CD4-positive, alpha-beta T cell (primary cell): ENCODE measurements around the gene NTM. TPM values are rescaled to one million over a fixed set of nuclear protein-coding genes. Genes with fewer than 3 reads are reported as not detected.

ENCODE experiments used
- ATAC-seq: fragments of 200-7000 bp; cut with Tn5 transposase; one replicate; pipeline ENCODE4 v1.10.0; 2022; ENCODE audit warnings: mild to moderate bottlenecking; ENCODE audit not compliant: poor library complexity
- CTCF ChIA-PET: fragments of 350-600 bp; sonication (Branson Sonifier 250); formaldehyde crosslinking; loops from one replicate; lab custom pipeline; 2021; ENCODE audit warnings: antibody characterized with exemption, inconsistent platforms; lab: Charles Lee
- POLR2A ChIA-PET: fragments of 350-600 bp; sonication (Branson Sonifier 250); formaldehyde crosslinking; loops from one replicate; lab custom pipeline; 2021; ENCODE audit warnings: antibody characterized with exemption, inconsistent platforms; lab: Charles Lee
- DNase-seq, 14 experiments: peaks; one replicate each; pipeline ENCODE4 v3.0.0-alpha.2; 2013 to 2020; ENCODE audit warnings: mixed read lengths in 2 of 14
- H3K27ac ChIP-seq, 2 donors: one replicate each; pipeline versions ENCODE4 v1.5.1 to v1.7.0; 2013; ENCODE audit warnings: low read length in 2 of 2, low read depth in 1 of 2, mild to moderate bottlenecking in 1 of 2
- H3K27me3 ChIP-seq, 2 experiments: 1 replicate in 1 of 2; 2 replicates in 1 of 2; pipeline versions ENCODE4 v1.6.1 to v1.7.0; 2013; ENCODE audit warnings: low read length in 2 of 2, control low read depth in 1 of 2, mild to moderate bottlenecking in 1 of 2, moderate library complexity in 1 of 2; ENCODE audit not compliant: insufficient read depth in 2 of 2, control insufficient read depth in 1 of 2
- H3K36me3 ChIP-seq: one replicate; pipeline ENCODE4 v1.6.1; 2013; ENCODE audit warnings: low read length, control low read depth; ENCODE audit not compliant: insufficient read depth
- H3K4me1 ChIP-seq: one replicate; pipeline ENCODE4 v1.6.1; 2013; ENCODE audit warnings: low read length, control low read depth; ENCODE audit not compliant: insufficient read depth
- H3K4me3 ChIP-seq: one replicate; pipeline ENCODE4 v1.5.1; 2013; ENCODE audit warnings: mild to moderate bottlenecking, low read length, moderate library complexity
- H3K9me3 ChIP-seq, 2 experiments: 1 replicate in 1 of 2; 2 replicates in 1 of 2; pipeline versions ENCODE4 v1.6.1 to v1.7.0; 2013; ENCODE audit warnings: low read length in 2 of 2, mild to moderate bottlenecking in 2 of 2, control low read depth in 1 of 2, moderate library complexity in 1 of 2; ENCODE audit not compliant: control insufficient read depth in 1 of 2, insufficient read depth in 1 of 2
- H3K27ac Mint-ChIP-seq: one replicate; pipeline ENCODE4 v1.8.0; 2020; ENCODE audit warnings: mixed read lengths
- H3K27me3 Mint-ChIP-seq: one replicate; pipeline ENCODE4 v1.8.0; 2021; ENCODE audit warnings: mixed read lengths
- H3K36me3 Mint-ChIP-seq: one replicate; pipeline ENCODE4 v1.8.0; 2021; ENCODE audit warnings: low read depth, mixed read lengths
- H3K4me1 Mint-ChIP-seq: one replicate; pipeline ENCODE4 v1.8.0; 2021; ENCODE audit warnings: low read depth, mixed read lengths
- H3K4me3 Mint-ChIP-seq: one replicate; pipeline ENCODE4 v1.8.0; 2020; ENCODE audit warnings: mild to moderate bottlenecking, mixed read lengths
- H3K9me3 Mint-ChIP-seq: one replicate; pipeline ENCODE4 v1.8.0; 2020; ENCODE audit warnings: mixed read lengths
- CTCF ChIP-seq: fragments of 200-600 bp; IDR thresholded peaks from one replicate; pipeline ENCODE4 v1.8.0; 2022; ENCODE audit warnings: antibody characterized with exemption, mild to moderate bottlenecking
- intact Hi-C, 2 experiments: fragments of 100-400 bp; cut with DNase I in 1 of 2; cut with micrococcal nuclease in 1 of 2; formaldehyde crosslinking; loops; one replicate each; pipeline versions ENCODE4 v1.15.1 to v1.9.0; 2023 to 2025; cut with DNase I, micrococcal nuclease
- total RNA-seq, 174 experiments: library from RNA in 2 of 174; stranded (reverse) in 2 of 174; gene quantifications; one replicate each; pipeline ENCODE4 v1.2.3 and lab custom pipeline; 2021 to 2026

Gene NTM
- total RNA-seq, 2 experiments from 2014 or later = not detected

GRCh38 chr11:132206993-132207392 lies 836.6 kb downstream of the NTM start:
- ChIA-PET POLR2A (no interaction called here), CTCF (no interaction called here)
- no peaks in the 10 kb centered on the region for H3K27me3 Mint-ChIP-seq
- no peak overlapping the region for H3K27ac ChIP-seq
- no peaks in the 10 kb centered on the region for H3K4me1 Mint-ChIP-seq
- no peaks in the 10 kb centered on the region for H3K36me3 Mint-ChIP-seq
- no peak for DNase-seq
- no peak for ATAC-seq
- no peaks in the 10 kb centered on the region for H3K4me1 ChIP-seq
- no peak overlapping the region for H3K4me3 Mint-ChIP-seq
- H3K4me3 ChIP-seq = no peak overlapping the region
- no peaks in the 10 kb centered on the region for H3K9me3 ChIP-seq
- no peak for TF ChIP-seq CTCF
- peaks cover 4% of the 10 kb centered on the region for H3K9me3 Mint-ChIP-seq
- intact Hi-C loops = no loop called here
- peaks cover 0 to 3% of the 10 kb centered on the region in 2 experiments for H3K27me3 ChIP-seq
- H3K36me3 ChIP-seq = no peaks in the 10 kb centered on the region
- no peak overlapping the region for H3K27ac Mint-ChIP-seq

GRCh38 chr11:132208477-132209055 lies 838.2 kb downstream of the NTM start:
- H3K27ac ChIP-seq = no peak overlapping the region
- CTCF ChIA-PET = no interaction called here
- H3K27me3 ChIP-seq = peaks cover 0 to 3% of the 10 kb centered on the region in 2 experiments
- H3K4me3 Mint-ChIP-seq = no peak overlapping the region
- POLR2A ChIA-PET = no interaction called here
- H3K36me3 Mint-ChIP-seq = no peaks in the 10 kb centered on the region
- DNase-seq (no peak), ATAC-seq (no peak)
- no peak overlapping the region for H3K27ac Mint-ChIP-seq
- H3K27me3 Mint-ChIP-seq = no peaks in the 10 kb centered on the region
- no peaks in the 10 kb centered on the region for H3K4me1 ChIP-seq
- TF ChIP-seq CTCF = no peak
- H3K36me3 ChIP-seq = no peaks in the 10 kb centered on the region
- H3K4me1 Mint-ChIP-seq = no peaks in the 10 kb centered on the region
- intact Hi-C loops = no loop called here
- H3K4me3 ChIP-seq = no peak overlapping the region
- H3K9me3 Mint-ChIP-seq = peaks cover 5% of the 10 kb centered on the region
- H3K9me3 ChIP-seq = no peaks in the 10 kb centered on the region

- Mint-ChIP-seq H3K4me3 (no peak overlapping the region), H3K27me3 (no peaks in the 10 kb centered on the region), H3K27ac (no peak overlapping the region), H3K4me1 (no peaks in the 10 kb centered on the region), H3K36me3 (no peaks in the 10 kb centered on the region), H3K9me3 (peaks cover 8% of the 10 kb centered on the region)
- Histone ChIP-seq H3K4me1 (no peaks in the 10 kb centered on the region), H3K4me3 (no peak overlapping the region), H3K27me3 (peaks cover 0 to 3% of the 10 kb centered on the region in 2 experiments), H3K9me3 (no peaks in the 10 kb centered on the region), H3K27ac (no peak overlapping the region), H3K36me3 (no peaks in the 10 kb centered on the region)
- no peak for ATAC-seq
- CTCF ChIA-PET = no interaction called here
- intact Hi-C loops = no loop called here
- POLR2A ChIA-PET = no interaction called here
- no peak for TF ChIP-seq CTCF
- no peak for DNase-seq
Observed at GRCh38 chr11:132211479-132211878, 841.1 kb downstream of the NTM start.
